Subcutaneous adipose tissue (tissue), 4 donors: ENCODE data around the gene AHCY. TPM values are rescaled to one million over a fixed set of nuclear protein-coding genes. Genes with fewer than 3 reads are reported as not detected.

Source experiments
- total RNA-seq, 4 donors: library from RNA; depleted of rRNA; stranded (reverse); fragments of >200 nt; gene quantifications; one replicate each; pipeline ENCODE4 v1.1.0, GENCODE V29; 2016
- TF ChIP-seq, protein P1 (sequence below): fragments of 450-650 bp; IDR thresholded peaks from one replicate; pipeline ENCODE4 v1.5.1; 2016; ENCODE audit warnings: low read depth, mild to moderate bottlenecking, control low read depth, antibody characterized with exemption, moderate library complexity

AHCY gene
- total RNA-seq, 4 donors from 2014 or later: 43.0 to 66.8 (median 50.5) TPM

DNA sequence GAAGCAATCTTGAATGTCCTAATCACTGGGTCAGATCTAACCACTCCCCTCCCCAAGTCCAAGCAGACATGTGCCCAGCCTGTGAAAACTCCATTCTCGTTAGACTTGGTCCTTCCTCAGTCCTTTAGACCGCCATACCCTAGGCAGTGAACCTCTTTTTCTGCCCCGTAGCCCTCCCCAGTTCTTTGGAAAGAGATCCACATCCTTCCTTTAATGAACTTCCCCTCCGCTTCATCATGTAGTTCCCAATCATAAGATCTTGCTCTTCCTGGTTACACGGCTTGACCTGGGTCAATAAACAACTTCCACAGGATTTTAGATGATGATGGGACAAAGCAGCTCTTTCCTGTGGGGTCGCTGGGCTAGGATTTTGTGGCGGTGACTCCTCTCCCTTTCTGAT lies 9.6 kb downstream of the AHCY start:
- TF ChIP-seq, protein P1, sequence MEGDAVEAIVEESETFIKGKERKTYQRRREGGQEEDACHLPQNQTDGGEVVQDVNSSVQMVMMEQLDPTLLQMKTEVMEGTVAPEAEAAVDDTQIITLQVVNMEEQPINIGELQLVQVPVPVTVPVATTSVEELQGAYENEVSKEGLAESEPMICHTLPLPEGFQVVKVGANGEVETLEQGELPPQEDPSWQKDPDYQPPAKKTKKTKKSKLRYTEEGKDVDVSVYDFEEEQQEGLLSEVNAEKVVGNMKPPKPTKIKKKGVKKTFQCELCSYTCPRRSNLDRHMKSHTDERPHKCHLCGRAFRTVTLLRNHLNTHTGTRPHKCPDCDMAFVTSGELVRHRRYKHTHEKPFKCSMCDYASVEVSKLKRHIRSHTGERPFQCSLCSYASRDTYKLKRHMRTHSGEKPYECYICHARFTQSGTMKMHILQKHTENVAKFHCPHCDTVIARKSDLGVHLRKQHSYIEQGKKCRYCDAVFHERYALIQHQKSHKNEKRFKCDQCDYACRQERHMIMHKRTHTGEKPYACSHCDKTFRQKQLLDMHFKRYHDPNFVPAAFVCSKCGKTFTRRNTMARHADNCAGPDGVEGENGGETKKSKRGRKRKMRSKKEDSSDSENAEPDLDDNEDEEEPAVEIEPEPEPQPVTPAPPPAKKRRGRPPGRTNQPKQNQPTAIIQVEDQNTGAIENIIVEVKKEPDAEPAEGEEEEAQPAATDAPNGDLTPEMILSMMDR: no peak

DNA sequence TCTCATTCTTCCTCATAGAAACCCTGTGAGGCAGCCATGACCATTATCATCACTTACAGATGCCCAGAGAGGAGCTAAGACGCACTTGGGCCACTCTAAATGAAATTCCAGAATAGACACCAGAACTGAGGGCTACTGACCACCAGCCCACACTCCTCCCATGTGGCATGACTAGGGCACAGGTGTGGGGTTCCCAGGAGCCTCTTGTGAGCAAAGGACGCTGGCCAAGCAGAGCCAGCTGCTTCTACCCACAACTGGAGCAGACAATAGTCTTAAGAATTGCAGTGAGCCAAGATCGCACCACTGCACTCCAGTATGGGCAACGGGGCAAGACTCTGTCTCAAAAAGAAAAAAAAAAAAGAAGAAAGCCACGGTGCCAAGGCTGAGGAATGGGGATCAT lies 10.0 kb downstream of the AHCY start:
- TF ChIP-seq, protein P1: no peak

DNA sequence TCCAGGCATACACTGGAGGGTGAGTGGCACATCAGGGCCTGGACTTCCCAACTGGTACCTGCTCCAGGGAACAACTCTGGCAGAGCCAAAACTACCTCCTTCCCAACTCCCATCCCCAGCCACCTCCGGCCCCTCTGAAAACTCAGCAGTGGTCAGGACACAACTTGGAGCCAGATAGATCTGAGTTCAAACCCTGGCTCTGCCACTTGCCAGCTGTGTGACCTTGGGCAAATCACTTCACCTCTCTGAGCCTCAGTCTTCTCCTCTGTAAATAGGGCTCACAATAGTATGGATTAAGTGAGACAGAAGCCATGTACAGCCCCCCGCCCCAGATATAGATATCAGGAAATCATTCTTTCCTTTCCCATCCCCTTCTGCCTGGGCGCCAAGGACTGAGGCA lies 10.7 kb downstream of the AHCY start:
- TF ChIP-seq, protein P1: no peak

DNA sequence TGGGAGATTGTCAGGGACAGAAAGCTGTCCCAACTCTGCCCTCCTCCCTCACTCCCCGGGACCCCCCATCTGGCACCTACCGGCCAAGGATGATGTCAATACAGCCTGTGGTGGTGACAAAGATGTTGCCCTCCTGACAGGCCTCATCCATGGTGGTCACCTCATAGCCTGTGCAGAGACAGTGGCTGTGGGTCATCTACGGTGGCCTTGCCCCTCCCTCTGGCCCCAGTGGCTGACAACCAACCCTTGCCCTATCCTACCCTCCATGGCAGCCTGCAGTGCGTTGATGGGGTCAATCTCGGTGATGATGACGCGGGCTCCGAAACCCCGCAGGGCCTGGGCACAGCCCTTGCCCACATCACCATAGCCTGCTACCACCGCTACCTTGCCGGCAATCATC lies 12.7 kb downstream of the AHCY start:
- TF ChIP-seq, protein P1: no peak

DNA sequence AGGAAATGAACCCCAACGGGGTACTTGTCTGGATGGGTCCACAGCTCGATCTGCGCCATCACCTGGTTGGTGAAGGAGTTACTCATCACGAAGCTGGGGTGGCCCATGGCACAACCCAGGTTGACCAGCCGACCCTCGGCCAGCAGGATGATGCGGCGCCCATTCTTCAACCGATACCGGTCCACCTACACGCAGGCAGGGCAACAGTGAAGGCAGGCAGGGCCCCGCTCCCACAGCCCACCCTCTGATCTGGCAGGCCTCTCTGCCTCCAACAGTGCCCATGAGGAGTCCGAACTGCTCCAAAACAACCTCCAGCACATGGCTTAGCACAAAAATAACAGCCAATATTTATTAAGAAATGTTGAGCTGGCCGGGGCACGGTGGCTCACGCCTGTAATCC lies 17.7 kb downstream of the AHCY start:
- TF ChIP-seq, protein P1: no peak

DNA sequence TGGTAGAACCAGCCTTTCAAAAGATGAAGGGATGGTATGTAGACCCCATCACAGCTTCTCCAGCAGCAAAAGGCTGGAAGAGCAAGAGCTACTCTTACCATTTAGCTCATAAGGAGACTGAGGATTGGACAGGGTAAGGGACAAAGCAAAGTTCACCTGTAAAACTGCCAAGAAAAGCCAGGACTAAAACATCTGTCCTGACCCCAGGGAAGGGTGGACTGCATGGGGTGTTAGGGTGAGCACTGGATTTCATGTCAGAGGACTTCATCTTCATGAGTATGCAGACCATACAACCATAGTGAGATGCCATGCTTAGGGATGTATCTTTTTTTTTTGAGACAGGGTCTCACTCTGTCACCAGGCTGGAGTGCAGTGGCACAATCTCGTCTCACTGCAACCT lies 19.3 kb downstream of the AHCY start:
- TF ChIP-seq, protein P1: no peak

DNA sequence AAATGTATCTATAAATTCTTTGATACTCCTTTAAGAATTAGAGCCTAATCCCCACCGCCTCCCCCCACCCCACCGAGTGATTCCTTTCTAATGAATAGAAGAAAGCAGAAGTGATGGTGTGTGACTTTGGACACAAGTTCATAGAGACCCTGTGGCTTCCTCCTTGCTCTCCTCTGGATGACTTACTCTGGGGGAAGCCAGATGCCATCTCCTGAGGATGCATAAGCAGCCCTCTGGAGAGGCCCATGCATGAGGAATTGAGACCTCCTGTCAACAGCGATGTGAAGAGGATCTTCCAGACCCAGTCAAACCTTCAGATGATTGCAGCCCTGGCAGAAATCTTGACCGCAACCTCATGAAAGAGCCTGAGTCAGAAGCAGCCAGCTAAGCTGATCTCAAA lies 21.1 kb downstream of the AHCY start:
- TF ChIP-seq, protein P1: no peak
